Measurements from ENCODE around the gene APOC4. TPM values are rescaled to one million over a fixed set of nuclear protein-coding genes. Genes with fewer than 3 reads are reported as not detected.

The APOC4 gene
- polyA plus RNA-seq, 1 of the 3 experiments (the other 2 are of a cell fraction): not detected

DNA sequence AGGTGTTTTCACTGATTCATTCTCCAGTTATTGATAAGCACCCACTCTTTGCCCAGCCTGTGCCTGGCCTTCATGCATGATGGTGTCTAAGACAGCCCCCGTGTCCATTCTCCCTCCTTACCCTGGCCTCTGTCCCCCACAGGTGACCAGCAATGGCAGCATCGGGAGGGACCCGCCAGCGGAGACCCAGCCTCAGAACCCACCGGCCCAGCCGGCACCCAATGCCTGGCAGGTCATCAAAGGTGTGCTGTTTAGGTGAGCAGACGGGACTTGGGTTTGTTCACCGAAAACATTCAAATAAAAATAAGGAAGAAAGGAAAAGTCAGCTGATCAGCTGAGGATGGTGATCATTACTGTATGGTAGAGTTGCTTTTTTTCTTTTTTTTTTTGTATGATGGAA is 19.8 kb downstream of the APOC4 start:
- no peak for TF ChIP-seq RXRA (IDR thresholded peaks at IDR 0.05; ENCODE audit: borderline replicate concordance, low read depth)
- TF ChIP-seq, protein P1, sequence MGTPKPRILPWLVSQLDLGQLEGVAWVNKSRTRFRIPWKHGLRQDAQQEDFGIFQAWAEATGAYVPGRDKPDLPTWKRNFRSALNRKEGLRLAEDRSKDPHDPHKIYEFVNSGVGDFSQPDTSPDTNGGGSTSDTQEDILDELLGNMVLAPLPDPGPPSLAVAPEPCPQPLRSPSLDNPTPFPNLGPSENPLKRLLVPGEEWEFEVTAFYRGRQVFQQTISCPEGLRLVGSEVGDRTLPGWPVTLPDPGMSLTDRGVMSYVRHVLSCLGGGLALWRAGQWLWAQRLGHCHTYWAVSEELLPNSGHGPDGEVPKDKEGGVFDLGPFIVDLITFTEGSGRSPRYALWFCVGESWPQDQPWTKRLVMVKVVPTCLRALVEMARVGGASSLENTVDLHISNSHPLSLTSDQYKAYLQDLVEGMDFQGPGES (IDR thresholded peaks at IDR 0.05; ENCODE audit: low read depth, low read length): no peak
- no peak for TF ChIP-seq NFIC (IDR thresholded peaks at IDR 0.05; ENCODE audit: borderline replicate concordance)
- TF ChIP-seq, protein P2, sequence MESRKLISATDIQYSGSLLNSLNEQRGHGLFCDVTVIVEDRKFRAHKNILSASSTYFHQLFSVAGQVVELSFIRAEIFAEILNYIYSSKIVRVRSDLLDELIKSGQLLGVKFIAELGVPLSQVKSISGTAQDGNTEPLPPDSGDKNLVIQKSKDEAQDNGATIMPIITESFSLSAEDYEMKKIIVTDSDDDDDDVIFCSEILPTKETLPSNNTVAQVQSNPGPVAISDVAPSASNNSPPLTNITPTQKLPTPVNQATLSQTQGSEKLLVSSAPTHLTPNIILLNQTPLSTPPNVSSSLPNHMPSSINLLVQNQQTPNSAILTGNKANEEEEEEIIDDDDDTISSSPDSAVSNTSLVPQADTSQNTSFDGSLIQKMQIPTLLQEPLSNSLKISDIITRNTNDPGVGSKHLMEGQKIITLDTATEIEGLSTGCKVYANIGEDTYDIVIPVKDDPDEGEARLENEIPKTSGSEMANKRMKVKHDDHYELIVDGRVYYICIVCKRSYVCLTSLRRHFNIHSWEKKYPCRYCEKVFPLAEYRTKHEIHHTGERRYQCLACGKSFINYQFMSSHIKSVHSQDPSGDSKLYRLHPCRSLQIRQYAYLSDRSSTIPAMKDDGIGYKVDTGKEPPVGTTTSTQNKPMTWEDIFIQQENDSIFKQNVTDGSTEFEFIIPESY (IDR thresholded peaks at IDR 0.05; ENCODE audit: borderline replicate concordance, low read depth): no peak
- peaks cover 60% of the 10 kb centered on the region for H3K79me2 ChIP-seq (ENCODE audit: insufficient read depth)
- no peaks in the 10 kb centered on the region for H3F3A ChIP-seq (replicated peaks; ENCODE audit: insufficient read depth)
- H2AFZ ChIP-seq (ENCODE audit: low read depth): no peak overlapping the region
- no peak overlapping the region for H3K27ac ChIP-seq (ENCODE audit: low read depth in 2 of 2, low read length in 1 of 2)
- H3K4me1 ChIP-seq (ENCODE audit: control insufficient read depth in 1 of 2, insufficient read depth in 2 of 2, low read depth in 1 of 2, low read length in 1 of 2): peaks cover 0 to 8% of the 10 kb centered on the region in 2 experiments; a peak in 1 of 4 replicates
- H3K36me3 ChIP-seq (replicated peaks in 1 of 2; ENCODE audit: control insufficient read depth in 1 of 2, insufficient read depth in 2 of 2, low read length in 1 of 2): peaks cover 11 to 18% of the 10 kb centered on the region in 2 experiments
- H3K9ac ChIP-seq: no peak overlapping the region
- no peaks in the 10 kb centered on the region for H3K27me3 ChIP-seq (ENCODE audit: insufficient read depth)
- DNase-seq: no peak
- H3K4me2 ChIP-seq: no peak overlapping the region
- H3K9me3 ChIP-seq: no peaks in the 10 kb centered on the region
- H3K9me2 ChIP-seq: no peaks in the 10 kb centered on the region
- CTCF ChIA-PET: interaction anchor here (1.5 kb wide), 1 partner anchor 11 kb away, joined by 3 read pairs; no protein-coding TSS in a partner anchor
- POLR2A ChIA-PET: no interaction called here
- 92% methylated on average over 8 of the region's 8 CpGs for WGBS (ENCODE audit: low lambda C conversion rate)
- H3K4me3 ChIP-seq (ENCODE audit: low read depth in 2 of 2, low read length in 1 of 2): no peak overlapping the region
- H4K20me1 ChIP-seq (ENCODE audit: insufficient read depth): peaks cover 48% of the 10 kb centered on the region

DNA sequence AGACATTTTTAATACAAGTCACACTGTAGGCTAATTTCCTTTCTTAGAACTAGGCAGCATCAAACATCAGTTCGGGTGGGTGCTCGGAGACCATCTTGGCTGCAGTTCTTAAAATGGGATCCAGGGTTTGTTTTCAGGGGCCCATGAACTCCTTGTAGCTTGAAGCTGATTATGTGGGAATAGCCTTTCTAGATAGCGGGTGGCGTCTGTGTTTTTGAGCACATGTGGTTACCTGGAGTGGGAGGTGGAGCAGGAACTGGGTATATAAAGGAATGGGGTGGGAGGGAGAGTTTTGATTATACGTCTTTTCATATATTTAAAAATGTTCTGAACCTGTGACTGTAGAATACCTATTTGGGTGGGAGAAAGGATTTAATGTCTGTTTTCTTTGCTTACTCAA is 26.1 kb downstream of the APOC4 start:
- no peak overlapping the region for H3K4me2 ChIP-seq
- no peak overlapping the region for H2AFZ ChIP-seq (ENCODE audit: low read depth)
- H3K4me1 ChIP-seq (ENCODE audit: control insufficient read depth in 1 of 2, insufficient read depth in 2 of 2, low read depth in 1 of 2, low read length in 1 of 2): no peaks in the 10 kb centered on the region
- peaks cover 2% of the 10 kb centered on the region for H3F3A ChIP-seq (replicated peaks; ENCODE audit: insufficient read depth)
- peaks cover 13 to 29% of the 10 kb centered on the region in 2 experiments for H3K36me3 ChIP-seq (replicated peaks in 1 of 2; ENCODE audit: control insufficient read depth in 1 of 2, insufficient read depth in 2 of 2, low read length in 1 of 2)
- DNase-seq: no peak
- H3K9ac ChIP-seq: no peak overlapping the region
- H4K20me1 ChIP-seq (ENCODE audit: insufficient read depth): no peaks in the 10 kb centered on the region
- no peak overlapping the region for H3K27ac ChIP-seq (ENCODE audit: low read depth in 2 of 2, low read length in 1 of 2)
- 98% methylated on average over 5 of the region's 5 CpGs for WGBS (ENCODE audit: low lambda C conversion rate)
- H3K9me2 ChIP-seq: no peaks in the 10 kb centered on the region
- CTCF ChIA-PET: interaction anchor here (1.0 to 1.3 kb wide), 2 partner anchors 8 to 9 kb away, joined by 3 to 5 read pairs; no protein-coding TSS in a partner anchor
- H3K4me3 ChIP-seq (ENCODE audit: low read depth in 2 of 2, low read length in 1 of 2): no peak overlapping the region
- POLR2A ChIA-PET: no interaction called here
- no peaks in the 10 kb centered on the region for H3K9me3 ChIP-seq
- H3K79me2 ChIP-seq (ENCODE audit: insufficient read depth): peaks cover 12% of the 10 kb centered on the region; the same call in 1 of the 2 replicates
- TF ChIP-seq FOXM1 (IDR thresholded peaks at IDR 0.05; ENCODE audit: low read depth): no peak
- H3K27me3 ChIP-seq (ENCODE audit: insufficient read depth): no peaks in the 10 kb centered on the region

DNA sequence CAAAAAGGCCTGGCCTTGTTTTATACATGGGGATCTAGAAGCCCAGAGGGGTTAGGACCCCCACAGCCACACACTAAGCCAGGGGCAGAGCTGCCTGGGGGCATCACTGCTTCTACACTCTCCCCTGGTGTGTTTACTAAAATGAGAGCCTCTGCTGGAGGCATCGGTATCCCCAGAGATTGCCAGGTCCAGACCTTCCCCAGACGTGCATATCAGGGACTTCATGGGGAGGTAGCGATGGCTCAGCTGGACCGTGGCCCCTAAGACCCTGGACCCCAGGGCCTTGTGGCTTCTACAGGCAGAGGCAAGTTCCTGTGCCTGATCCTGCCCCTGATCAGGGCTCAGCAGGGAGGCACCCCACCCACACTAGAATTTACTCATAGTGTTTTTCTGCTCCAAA is 26.6 kb downstream of the APOC4 start:
- Histone ChIP-seq H3K4me2 (no peak overlapping the region), H3K27ac (ENCODE audit: low read depth in 2 of 2, low read length in 1 of 2) (no peak overlapping the region), H3K36me3 (replicated peaks in 1 of 2; ENCODE audit: control insufficient read depth in 1 of 2, insufficient read depth in 2 of 2, low read length in 1 of 2) (peaks cover 13 to 30% of the 10 kb centered on the region in 2 experiments), H3K79me2 (ENCODE audit: insufficient read depth) (peaks cover 12% of the 10 kb centered on the region; the same call in 1 of the 2 replicates), H4K20me1 (ENCODE audit: insufficient read depth) (no peaks in the 10 kb centered on the region), H3F3A (replicated peaks; ENCODE audit: insufficient read depth) (peaks cover 2% of the 10 kb centered on the region), H3K9ac (no peak overlapping the region), H3K4me3 (ENCODE audit: low read depth in 2 of 2, low read length in 1 of 2) (no peak overlapping the region), H3K27me3 (ENCODE audit: insufficient read depth) (no peaks in the 10 kb centered on the region), H3K9me2 (no peaks in the 10 kb centered on the region), H3K9me3 (no peaks in the 10 kb centered on the region), H2AFZ (ENCODE audit: low read depth) (no peak overlapping the region), H3K4me1 (ENCODE audit: control insufficient read depth in 1 of 2, insufficient read depth in 2 of 2, low read depth in 1 of 2, low read length in 1 of 2) (no peaks in the 10 kb centered on the region)
- DNase-seq: no peak
- 93% methylated on average over 4 of the region's 4 CpGs for WGBS (ENCODE audit: low lambda C conversion rate)
- CTCF ChIA-PET: interaction anchor here (0.9 to 1.3 kb wide), 3 partner anchors 8 to 17 kb away, joined by 3 to 5 read pairs (median 3); no protein-coding TSS in a partner anchor
- POLR2A ChIA-PET: no interaction called here
- TF ChIP-seq NRF1 (IDR thresholded peaks at IDR 0.05; ENCODE audit: low read depth, low read length): no peak
- no peak for TF ChIP-seq GATA2 (CRISPR knock-in tag; IDR thresholded peaks at IDR 0.05)
- TF ChIP-seq, protein P3, sequence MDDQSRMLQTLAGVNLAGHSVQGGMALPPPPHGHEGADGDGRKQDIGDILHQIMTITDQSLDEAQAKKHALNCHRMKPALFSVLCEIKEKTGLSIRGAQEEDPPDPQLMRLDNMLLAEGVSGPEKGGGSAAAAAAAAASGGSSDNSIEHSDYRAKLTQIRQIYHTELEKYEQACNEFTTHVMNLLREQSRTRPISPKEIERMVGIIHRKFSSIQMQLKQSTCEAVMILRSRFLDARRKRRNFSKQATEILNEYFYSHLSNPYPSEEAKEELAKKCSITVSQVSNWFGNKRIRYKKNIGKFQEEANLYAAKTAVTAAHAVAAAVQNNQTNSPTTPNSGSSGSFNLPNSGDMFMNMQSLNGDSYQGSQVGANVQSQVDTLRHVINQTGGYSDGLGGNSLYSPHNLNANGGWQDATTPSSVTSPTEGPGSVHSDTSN (IDR thresholded peaks at IDR 0.05): no peak
- TF ChIP-seq NFIC (IDR thresholded peaks at IDR 0.05; ENCODE audit: borderline replicate concordance): no peak
- TF ChIP-seq TCF12 (IDR thresholded peaks at IDR 0.05): no peak
- TF ChIP-seq POLR2AphosphoS5 (IDR thresholded peaks at IDR 0.05; ENCODE audit: low read depth, low read length): no peak
- TF ChIP-seq, protein P4, sequence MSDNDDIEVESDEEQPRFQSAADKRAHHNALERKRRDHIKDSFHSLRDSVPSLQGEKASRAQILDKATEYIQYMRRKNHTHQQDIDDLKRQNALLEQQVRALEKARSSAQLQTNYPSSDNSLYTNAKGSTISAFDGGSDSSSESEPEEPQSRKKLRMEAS (IDR thresholded peaks at IDR 0.05; ENCODE audit: low read depth): no peak
- TF ChIP-seq, protein P5, sequence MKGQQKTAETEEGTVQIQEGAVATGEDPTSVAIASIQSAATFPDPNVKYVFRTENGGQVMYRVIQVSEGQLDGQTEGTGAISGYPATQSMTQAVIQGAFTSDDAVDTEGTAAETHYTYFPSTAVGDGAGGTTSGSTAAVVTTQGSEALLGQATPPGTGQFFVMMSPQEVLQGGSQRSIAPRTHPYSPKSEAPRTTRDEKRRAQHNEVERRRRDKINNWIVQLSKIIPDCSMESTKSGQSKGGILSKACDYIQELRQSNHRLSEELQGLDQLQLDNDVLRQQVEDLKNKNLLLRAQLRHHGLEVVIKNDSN (IDR thresholded peaks at IDR 0.05; ENCODE audit: borderline replicate concordance, low read depth): no peak
- no peak for TF ChIP-seq JUND (IDR thresholded peaks at IDR 0.05)
- TF ChIP-seq YY1 (IDR thresholded peaks at IDR 0.05; ENCODE audit: low read depth): no peak
- no peak for TF ChIP-seq FOXM1 (IDR thresholded peaks at IDR 0.05; ENCODE audit: low read depth)
- no peak for TF ChIP-seq MXI1 (IDR thresholded peaks at IDR 0.05; ENCODE audit: low read depth, low read length)
- TF ChIP-seq, protein P6, sequence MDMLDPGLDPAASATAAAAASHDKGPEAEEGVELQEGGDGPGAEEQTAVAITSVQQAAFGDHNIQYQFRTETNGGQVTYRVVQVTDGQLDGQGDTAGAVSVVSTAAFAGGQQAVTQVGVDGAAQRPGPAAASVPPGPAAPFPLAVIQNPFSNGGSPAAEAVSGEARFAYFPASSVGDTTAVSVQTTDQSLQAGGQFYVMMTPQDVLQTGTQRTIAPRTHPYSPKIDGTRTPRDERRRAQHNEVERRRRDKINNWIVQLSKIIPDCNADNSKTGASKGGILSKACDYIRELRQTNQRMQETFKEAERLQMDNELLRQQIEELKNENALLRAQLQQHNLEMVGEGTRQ (IDR thresholded peaks at IDR 0.05; ENCODE audit: borderline replicate concordance, low read depth, low read length): no peak
- TF ChIP-seq FOXJ3 (CRISPR knock-in tag; IDR thresholded peaks at IDR 0.05): no peak

Measured in SK-N-SH (cell line).